Measurements from ENCODE around the gene UBE3A. TPM values are rescaled to one million over a fixed set of nuclear protein-coding genes. Genes with fewer than 3 reads are reported as not detected.

The UBE3A gene
- total RNA-seq, 2 donors from 2014 or later, result 86.3 to 88.6 TPM

DNA sequence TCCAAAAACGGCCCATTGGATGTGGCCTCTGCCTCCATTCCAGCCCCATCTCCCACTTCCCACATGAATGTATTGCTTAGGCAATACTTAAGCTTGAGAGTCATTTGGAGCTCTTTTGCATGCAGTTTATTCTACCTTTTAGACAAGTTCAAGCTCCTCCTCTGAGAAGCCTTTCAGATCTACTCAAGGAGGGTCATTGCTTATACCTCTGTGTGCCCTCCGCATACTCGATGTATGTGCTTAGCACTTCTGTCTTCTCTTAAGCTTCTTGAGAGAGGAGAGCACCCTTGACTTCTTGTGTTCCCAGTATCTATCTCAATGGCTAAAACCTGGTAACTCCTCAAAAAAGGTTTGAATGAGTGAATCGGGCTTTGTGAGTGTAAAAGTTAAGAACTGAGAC is 6.6 kb upstream of the UBE3A start:
- no peak for ATAC-seq
- no peak for DNase-seq
- intact Hi-C loops (cut with DNase I, micrococcal nuclease), result no loop called here

DNA sequence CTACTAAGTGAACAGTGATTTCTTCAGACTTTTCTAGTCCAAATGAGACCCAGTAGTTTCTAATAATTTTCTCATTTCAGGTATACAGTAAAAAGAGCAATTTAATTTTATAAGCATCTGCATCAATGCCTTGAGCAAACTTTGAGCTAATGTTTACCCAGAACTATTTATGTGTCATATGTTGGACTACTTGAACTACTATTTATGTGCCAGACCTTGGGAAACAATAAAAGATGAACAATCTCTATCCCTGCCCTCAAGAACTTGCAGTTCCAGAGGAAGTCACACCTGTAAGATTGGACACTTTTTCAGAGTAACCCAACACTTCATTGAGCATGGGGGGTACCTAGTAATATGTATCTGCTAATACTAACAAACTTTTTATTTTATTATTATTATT is 2.3 kb upstream of the UBE3A start:
- intact Hi-C loops (cut with DNase I, micrococcal nuclease), result no loop called here
- DNase-seq, result no peak
- ATAC-seq, result peak; percentile 20

DNA sequence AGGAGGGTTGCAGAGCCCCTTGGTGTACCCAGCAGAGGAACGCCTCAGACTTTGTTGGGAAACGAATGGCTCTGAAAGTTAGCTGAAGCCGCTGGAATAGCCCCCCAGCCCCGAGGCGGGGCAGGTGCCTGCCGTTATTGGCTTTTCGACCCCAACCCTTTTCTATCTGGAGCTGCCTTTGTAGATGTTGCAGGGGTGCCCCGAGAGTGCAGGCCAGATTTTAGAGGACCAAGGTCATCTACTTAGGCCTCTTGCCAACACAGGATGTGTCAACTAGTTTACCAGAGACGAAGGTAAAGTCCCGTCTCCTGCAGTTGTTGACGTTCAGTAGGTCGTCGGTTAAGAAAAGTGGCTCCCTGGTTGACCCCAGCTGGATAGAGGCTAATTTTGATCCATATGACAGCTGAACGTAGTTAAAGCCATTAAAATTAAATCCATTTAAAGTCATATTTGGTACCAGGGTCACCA is 579 bp upstream of the UBE3A start:
- peak; percentile 35 for ATAC-seq

DNA sequence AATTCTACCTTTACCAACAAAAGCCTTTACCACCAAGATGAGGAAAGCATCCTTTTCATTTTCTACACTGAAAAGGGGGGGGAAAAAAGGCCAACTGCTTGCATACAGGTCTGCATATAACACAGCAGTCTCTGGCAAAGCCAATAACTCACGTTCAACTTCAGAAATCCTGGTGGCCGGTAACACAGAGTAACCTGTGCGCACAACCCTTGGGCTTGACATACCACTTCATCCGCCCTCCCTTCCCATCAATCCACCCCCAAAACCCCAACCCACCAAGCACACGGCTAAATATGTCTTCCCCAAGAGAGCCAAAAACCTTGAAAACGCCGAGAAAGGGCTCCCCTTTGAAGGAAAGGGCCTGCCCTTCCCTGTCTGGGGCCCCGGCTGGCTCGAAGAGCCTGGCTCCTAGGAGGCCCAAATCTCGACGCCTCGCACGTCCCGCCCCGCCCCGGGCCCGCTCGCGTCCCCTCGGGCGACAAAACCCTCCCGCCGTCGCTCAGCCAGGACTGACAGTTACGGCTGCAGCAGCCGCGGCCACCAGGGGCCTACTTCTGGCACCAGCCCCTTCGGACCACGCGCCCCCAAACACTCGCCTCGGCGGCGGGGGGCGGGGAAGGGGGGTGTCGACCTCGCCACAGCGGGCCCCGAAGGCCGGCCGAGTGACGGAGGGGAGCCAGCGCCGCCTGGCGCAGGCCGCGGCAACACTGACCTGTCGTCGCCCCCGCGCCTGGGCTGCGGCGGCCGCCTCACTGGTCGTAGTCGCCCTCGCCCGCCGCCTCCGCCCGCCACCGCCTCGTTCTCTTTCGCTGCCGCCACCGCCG is 835 bp downstream of the UBE3A start:
- ATAC-seq (peak; percentile 63), DNase-seq (peak; percentile 51 to 72)
- intact Hi-C loops (cut with DNase I, micrococcal nuclease), result no loop called here

More for the DNA sequence above, 579 bp upstream of the UBE3A start:
- intact Hi-C loops (cut with DNase I, micrococcal nuclease), result no loop called here
- no peak for DNase-seq

DNA sequence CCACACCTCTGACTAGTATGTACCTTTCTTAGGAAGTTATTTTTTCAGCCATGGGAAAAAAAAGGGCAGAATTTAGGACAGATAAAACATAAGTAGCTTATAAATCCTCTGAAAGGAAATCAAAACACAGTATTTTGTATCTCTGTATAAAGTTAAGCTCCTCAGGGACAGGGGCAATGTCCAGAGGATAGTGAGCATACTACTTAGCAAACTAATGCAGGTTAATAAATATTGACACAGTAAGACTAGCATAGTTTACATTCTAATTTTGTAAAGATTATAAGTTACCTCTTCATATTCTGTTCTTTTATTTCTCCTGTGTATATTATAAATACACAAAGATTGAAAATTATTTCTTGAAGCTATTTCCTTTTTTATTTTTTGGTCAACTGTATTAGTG is 2.1 kb downstream of the UBE3A start:
- ATAC-seq (no peak), DNase-seq (no peak)
- intact Hi-C loops (cut with DNase I, micrococcal nuclease), result no loop called here

DNA sequence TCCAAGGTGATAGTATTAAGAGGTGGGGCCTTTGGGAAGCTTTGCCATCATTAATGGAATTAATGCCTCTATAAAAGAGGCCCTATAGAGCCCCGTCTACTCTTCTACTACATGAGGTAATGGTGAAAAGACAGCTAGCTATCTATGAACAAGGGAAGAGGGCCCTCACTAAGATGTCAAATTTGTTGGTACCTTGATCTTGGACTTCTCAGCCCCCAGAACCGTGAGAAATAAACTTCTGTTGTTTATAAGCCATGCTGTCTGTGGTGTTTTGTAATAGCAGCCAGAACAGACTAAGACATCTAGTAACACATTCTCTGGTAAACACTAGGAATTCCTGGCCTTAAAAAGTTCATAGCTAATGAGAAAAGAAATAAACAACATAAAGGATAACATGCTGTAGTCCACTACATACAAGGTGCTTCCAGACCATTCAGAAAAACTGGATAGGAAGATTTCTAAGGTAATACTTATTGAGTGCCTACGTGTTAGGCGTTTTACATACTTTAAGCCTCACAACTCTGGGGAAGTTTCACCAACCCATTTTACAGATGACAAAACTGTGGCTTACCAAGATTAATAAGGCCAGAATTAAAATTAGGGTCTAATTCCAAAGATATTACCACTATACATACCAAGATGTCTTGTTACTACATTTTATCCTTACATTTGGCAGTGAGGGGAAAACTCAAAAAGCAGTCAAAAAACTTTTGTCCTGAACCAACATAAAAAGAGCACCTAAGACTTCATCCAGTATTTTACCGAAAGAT is 3.2 kb downstream of the UBE3A start:
- intact Hi-C loops (cut with DNase I, micrococcal nuclease), result no loop called here
- no peak for DNase-seq
- ATAC-seq, result no peak

DNA sequence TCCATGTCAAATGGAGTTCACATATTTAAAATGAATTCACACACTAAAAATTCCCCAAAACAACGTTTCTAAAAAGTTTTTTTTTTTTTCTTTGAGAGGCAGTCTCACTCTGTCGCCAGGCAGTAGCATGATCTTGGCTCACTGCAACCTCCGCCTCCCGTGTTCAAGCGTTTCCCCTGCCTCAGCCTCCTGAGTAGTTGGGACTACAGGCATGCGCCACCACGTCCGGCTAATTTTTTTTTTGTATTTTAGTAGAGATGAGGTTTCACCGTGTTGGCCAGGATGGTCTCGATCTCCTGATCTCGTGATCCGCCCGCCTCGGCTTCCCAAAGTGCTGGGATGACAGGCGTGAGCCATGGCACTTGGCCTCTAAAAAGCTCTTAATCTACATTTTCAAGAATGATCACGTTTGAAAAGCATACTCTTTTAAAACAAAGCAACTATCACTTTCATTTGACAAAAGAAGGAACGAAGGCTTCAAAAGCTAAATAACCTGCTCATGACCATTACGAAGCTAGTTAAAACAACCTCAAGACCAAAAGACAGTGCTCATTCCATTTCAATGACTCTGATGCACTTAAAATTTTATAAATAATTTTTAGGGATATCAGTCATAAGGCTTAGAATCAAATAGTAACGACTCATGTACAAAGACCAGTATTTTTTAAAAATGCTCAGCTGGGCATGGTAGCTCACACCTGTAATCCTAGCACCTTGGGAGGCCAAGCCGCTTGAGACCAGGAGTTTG is 5.5 kb downstream of the UBE3A start:
- ATAC-seq (no peak), DNase-seq (no peak)
- intact Hi-C loops (cut with DNase I, micrococcal nuclease), result no loop called here

DNA sequence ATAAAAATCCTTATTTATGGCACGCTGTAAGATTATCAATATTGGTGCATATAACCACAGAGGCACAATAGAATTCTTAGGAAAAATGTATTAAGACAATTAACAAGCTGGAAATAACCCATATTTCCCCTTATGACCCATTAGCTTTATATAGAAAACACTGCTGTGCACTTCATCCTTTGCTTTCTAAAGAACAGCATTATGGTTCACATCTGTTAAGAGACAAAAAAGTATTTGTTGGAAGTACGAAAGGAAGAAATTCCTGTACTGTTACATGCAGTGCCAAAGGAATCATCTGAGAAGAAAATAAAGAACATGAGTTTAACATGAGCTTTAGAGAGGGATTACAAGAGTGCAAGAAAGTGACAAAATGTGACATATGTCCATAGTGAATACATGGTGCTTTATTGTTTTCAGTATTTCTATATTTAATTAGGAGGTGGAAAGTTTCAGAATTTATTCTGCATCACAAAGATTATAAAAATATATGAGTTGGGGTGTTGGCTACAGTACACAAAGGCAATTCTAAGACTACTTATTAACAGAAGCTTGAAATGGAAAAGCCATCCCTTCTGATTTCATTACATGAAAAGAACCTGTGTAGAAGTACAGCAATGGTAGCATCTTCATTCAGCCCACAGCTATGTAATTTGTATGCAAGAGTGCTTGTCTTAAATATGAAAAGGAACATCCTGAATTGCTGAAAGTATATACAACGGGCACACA is 6.8 kb downstream of the UBE3A start:
- intact Hi-C loops (cut with DNase I, micrococcal nuclease), result no loop called here
- no peak for DNase-seq

DNA sequence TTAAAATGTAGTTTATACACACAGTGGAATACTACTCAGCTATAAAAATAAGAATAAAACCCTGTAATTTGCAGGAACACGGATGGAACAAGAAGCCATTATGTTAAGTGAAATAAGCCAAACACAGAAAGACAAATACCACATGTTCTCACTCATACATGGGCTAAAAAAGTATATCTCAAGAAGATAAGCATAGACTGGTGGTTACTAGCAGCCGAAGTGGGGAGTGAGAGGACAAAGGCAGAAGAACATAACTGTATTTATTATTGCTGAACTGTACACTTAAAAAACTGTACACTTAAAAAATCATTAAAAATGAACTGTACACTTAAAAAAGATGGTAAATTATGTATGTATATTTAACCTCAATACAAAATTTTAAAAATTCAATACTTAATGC is 11.0 kb downstream of the UBE3A start:
- intact Hi-C loops (cut with DNase I, micrococcal nuclease), result no loop called here
- DNase-seq, result no peak
- no peak for ATAC-seq

More for the DNA sequence above, 6.8 kb downstream of the UBE3A start:
- ATAC-seq, result peak; percentile 80

DNA sequence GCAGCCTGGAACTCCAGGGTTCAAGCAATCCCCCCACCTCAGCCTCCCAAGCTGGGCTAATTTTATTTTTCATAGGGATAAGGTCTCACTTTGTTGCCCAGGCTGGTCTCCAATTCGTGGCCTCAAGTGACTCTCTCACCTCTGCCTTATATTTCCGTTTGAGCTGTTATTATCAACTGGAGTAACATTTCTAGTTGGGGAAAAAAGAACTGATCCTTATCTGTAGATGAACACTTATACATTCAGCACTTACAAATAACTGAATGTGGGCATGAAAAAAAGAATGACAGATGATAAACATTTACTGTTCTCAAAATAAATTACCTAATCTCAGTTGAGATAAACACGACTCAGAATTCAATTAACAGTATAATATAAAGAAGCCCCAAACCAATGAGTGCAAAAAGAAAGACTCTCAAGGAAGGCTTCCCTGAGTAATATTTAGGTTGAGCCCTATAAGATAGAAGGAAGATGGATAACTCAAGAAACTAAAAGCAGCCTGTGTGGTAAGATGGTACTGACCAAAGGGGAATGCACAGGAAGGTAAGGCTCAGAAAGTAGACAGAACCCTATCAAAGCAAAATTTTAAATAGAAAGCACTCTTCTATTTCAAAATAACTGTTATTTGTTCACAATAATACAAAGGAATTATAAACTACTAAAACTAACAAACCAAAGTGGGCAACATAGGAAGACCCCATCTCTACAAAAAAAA is 11.8 kb downstream of the UBE3A start:
- intact Hi-C loops (cut with DNase I, micrococcal nuclease), result no loop called here
- ATAC-seq (no peak), DNase-seq (no peak)

DNA sequence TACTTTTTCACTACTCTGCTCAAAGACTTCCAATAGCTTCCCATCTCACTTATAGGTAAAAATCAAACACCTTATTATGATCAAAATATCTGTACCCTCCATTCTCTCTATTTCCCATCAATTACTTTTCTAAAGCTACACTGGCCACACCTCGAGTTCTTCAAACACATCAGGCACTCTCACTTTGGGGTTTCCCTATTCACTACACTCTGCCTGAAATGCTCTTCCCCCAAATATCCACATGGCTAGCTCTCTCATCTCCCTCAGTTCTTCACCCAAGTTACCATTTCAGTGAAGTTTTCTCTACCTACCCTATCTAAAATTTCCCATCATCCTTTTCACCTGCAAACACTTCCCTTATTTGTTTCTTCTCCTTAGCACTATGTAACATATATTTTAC is 14.8 kb downstream of the UBE3A start:
- no peak for ATAC-seq
- intact Hi-C loops (cut with DNase I, micrococcal nuclease), result no loop called here

DNA sequence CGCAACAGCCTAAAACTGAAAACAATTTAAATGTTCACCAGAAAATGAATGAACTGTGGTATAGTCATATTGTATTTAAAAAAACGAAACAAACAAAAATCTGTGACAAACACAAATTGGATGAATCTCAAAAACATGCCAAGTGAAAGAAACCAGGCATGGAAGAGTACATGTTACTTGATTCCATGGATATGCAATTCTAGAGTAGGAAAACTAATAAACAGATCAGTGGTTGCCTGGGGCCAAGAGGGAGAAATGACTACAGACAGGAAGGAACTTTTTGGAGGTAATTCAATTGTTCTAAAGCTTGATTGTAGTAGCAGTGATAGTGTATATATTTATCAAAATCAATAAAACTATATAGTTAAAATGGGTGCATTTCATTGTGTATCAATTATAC is 16.8 kb downstream of the UBE3A start:
- no peak for ATAC-seq
- intact Hi-C loops (cut with DNase I, micrococcal nuclease), result no loop called here

More for the DNA sequence above, 14.8 kb downstream of the UBE3A start:
- no peak for DNase-seq

DNA sequence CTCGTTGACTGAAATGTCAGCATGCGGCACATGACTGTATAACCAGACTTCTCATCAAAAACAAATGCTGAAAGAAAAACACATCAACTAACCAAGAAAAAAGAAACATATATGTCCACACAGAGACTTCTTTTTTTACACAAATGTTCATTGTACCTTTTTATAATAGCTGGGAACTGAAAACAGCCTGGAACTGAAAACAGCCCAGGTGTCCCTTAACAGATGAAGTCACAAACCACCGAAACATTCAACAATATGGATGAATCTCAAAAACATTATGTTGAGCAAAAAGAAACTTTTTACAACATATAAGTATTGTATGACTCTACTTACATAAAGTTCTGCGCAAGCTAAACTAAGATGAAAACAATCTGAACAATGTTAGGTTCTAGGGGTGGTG is 20.6 kb downstream of the UBE3A start:
- DNase-seq (no peak), ATAC-seq (no peak)
- intact Hi-C loops (cut with DNase I, micrococcal nuclease), result no loop called here

More for the DNA sequence above, 16.8 kb downstream of the UBE3A start:
- DNase-seq, result no peak

DNA sequence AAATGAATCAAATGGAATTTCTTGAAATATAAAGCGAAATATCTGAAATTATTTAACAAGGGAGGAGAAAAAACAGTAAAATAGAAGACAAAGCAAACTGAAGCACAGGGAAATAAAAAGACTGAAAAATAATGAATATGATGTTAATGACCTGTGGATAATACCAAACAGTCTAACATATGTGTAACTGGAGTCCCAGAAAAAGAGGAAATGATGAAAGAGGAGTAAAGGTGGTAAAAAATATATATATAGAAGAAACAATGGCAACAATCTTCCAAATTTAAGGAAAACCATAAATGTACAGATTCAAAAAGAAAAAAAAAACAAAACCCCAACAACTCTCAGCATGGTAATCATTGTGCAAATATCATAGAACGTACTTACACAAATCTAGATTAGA is 21.2 kb downstream of the UBE3A start:
- intact Hi-C loops (cut with DNase I, micrococcal nuclease), result no loop called here
- ATAC-seq, result no peak
- DNase-seq, result no peak

DNA sequence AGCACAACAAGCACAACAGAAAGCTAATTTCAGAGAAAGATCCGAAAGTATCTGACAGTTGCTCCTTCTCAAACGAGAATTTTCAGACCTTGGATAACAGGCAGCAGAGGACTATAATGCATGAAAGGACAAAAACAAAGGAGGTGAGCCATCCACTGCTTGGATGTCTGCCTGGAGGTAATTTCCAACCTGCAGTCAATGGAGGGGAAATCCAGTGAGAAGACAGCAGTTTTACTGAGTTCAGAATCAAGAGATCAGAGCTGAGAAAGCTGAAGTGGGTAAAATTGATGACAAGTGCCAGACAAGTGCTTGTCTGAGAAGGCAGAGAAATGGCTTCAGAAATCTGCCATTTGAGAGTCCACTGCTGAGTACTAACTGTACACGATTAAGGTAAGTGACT is 22.1 kb downstream of the UBE3A start:
- intact Hi-C loops (cut with DNase I, micrococcal nuclease), result no loop called here
- DNase-seq (no peak), ATAC-seq (no peak)

DNA sequence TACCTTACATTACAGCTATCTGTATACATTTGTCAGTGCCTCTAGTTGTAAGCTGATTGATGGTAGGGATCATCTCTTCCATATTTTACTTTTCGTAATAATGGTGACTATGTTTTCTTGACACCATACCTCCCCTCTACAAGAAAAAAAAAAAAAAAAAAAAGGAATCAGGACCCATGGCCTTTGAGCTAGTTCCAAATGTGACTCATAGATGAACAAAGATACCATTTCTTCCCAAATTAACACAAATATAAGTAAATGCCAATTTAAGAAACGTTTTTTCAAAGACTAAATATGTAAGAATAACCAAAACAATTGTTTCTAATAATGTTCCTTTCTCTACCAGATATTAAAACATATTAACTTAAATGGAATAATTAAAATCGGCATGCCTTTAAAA is 23.1 kb downstream of the UBE3A start:
- DNase-seq (no peak), ATAC-seq (no peak)
- intact Hi-C loops (cut with DNase I, micrococcal nuclease), result no loop called here

DNA sequence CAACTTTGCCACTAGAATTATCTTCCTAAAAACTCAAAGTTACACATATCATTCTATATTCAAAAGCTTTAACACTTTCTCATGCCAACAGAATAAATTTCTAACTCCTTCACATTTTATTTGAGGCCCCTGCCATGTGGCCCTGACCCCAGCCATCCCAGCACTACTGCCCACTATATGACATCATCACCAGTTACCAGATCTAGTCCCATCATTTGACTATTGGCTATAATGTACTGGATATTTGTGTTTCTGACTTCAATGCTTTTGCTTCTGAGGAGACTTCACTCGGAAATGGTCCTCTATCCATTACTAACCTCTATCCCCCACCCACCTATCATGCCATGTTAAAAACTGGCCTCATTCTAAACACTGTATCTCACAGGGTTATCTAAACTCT is 23.6 kb downstream of the UBE3A start:
- intact Hi-C loops (cut with DNase I, micrococcal nuclease), result no loop called here
- DNase-seq (no peak), ATAC-seq (no peak)

DNA sequence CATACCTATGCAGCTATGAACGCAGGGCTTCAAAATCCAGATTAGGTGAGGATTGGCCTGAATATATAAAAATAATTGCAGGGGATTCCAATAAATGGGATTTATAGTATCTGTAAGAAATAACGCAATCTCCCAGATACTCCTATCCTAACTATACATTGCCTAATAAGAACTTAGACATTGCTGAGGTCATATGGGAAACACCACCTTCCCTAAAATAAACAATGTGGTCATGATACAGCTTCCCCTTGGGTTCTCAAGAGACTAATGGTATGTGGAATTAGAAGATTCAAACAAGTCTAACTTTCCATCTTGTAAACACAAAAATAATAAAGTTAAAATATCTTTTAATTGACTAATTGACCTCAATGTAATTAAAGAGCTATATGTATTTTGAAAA is 28.2 kb downstream of the UBE3A start:
- intact Hi-C loops (cut with DNase I, micrococcal nuclease), result no loop called here
- DNase-seq (no peak), ATAC-seq (no peak)
